Smooth muscle cell (in vitro differentiated cells): ENCODE results near the gene ERH. TPM values are rescaled to one million over a fixed set of nuclear protein-coding genes. Genes with fewer than 3 reads are reported as not detected.

Source experiments
- DNase-seq: peaks from one replicate; lab custom pipeline; 2025; ENCODE audit not compliant: unreplicated experiment; lab: John Stamatoyannopoulos, UW
- H2AFZ ChIP-seq: fragments of 200-600 bp; sonication (generic); 2 replicates; pipeline ENCODE4 v1.6.0; 2016; ENCODE audit warnings: antibody characterized with exemption, low read depth, mild to moderate bottlenecking
- H3F3A ChIP-seq: fragments of 200-600 bp; sonication (generic); 2 replicates; pipeline ENCODE4 v1.6.0; 2017; ENCODE audit warnings: antibody characterized with exemption, low read depth
- H3K27ac ChIP-seq: fragments of 200-600 bp; sonication (generic); 2 replicates; pipeline ENCODE4 v1.5.1; 2016; ENCODE audit warnings: low read depth, mild to moderate bottlenecking
- H3K27me3 ChIP-seq: fragments of 200-600 bp; sonication (generic); 2 replicates; pipeline ENCODE4 v1.6.1; 2016; ENCODE audit warnings: low read depth, mild to moderate bottlenecking
- H3K36me3 ChIP-seq: fragments of 200-600 bp; sonication (generic); 2 replicates; pipeline ENCODE4 v1.5.1; 2016; ENCODE audit warnings: low read depth
- H3K4me1 ChIP-seq: fragments of 200-600 bp; sonication (generic); 2 replicates; pipeline ENCODE4 v1.5.1; 2016; ENCODE audit warnings: low read depth
- H3K4me2 ChIP-seq: fragments of 200-600 bp; sonication (generic); 2 replicates; pipeline ENCODE4 v1.6.0; 2016; ENCODE audit warnings: mild to moderate bottlenecking
- H3K4me3 ChIP-seq: fragments of 200-600 bp; sonication (generic); 2 replicates; pipeline ENCODE4 v1.5.1; 2016; ENCODE audit warnings: mild to moderate bottlenecking
- H3K79me2 ChIP-seq: fragments of 200-600 bp; sonication (generic); 2 replicates; pipeline ENCODE4 v1.6.0; 2016; ENCODE audit warnings: low read depth, mild to moderate bottlenecking
- H3K9ac ChIP-seq: fragments of 200-600 bp; sonication (generic); 2 replicates; pipeline ENCODE4 v1.6.0; 2016; ENCODE audit warnings: low read depth
- H3K9me3 ChIP-seq: fragments of 200-600 bp; sonication (generic); replicated peaks from 2 replicates; pipeline ENCODE4 v1.5.1; 2016; ENCODE audit warnings: low read depth
- H4K20me1 ChIP-seq: fragments of 200-600 bp; sonication (generic); 2 replicates; pipeline ENCODE4 v1.6.0; 2016; ENCODE audit warnings: low read depth
- CTCF ChIP-seq: fragments of 200-600 bp; sonication (generic); IDR thresholded peaks from 2 replicates; pipeline ENCODE4 v1.5.1; 2017; ENCODE audit warnings: borderline replicate concordance, mild to moderate bottlenecking, antibody characterized with exemption; ENCODE audit not compliant: insufficient read depth, poor library complexity, severe bottlenecking
- WGBS: methylation state at CpG from one replicate; pipeline ENCODE4 v1.1.7; 2016; ENCODE audit warnings: low lambda C conversion rate; 5-methylcytosine and 5-hydroxymethylcytosine counted together
- polyA plus RNA-seq: library from polyadenylated mRNA; unstranded; fragments of >200 nt; fragmentation: Nextera tagmentation; extraction: Ambion mirVana; gene quantifications from 2 replicates; pipeline ENCODE4 v1.2.1, GENCODE V29; 2016
- total RNA-seq: library from RNA; depleted of rRNA; stranded (reverse); fragments of >200 nt; gene quantifications from 2 replicates; pipeline ENCODE4 v1.2.3, GENCODE V29; 2014

Gene ERH
- total and polyA plus RNA-seq, 2 experiments from 2014 or later, result 118 to 208 TPM

DNA sequence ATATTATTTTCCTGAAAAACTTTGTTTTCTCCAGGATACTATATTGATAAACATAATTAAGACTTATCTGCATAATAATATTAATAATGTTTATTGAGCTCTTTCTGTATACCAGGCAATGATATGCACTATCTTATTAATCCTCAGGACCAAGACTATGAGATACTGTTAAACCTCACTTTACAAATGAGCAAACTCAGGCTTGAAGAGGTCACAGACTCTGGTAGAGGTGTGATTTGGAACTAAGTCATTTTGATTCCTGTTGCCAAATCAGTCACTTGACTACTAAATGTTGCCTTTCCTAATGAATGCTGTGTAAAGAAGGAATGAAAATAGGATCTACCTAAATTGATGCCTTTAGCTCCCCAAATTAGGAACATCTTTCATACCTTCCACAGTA is 7.7 kb upstream of the ERH start:
- Histone ChIP-seq H3K4me3 (no peak overlapping the region), H3F3A (no peaks in the 10 kb centered on the region), H3K79me2 (peaks cover 95% of the 10 kb centered on the region), H2AFZ (no peak overlapping the region), H3K9ac (no peak overlapping the region), H3K4me1 (peaks cover 10% of the 10 kb centered on the region), H3K4me2 (no peak overlapping the region), H3K27ac (no peak overlapping the region), H3K9me3 (no peaks in the 10 kb centered on the region), H3K36me3 (no peaks in the 10 kb centered on the region), H3K27me3 (no peaks in the 10 kb centered on the region), H4K20me1 (peaks cover 100% of the 10 kb centered on the region)
- no peak for DNase-seq
- no peak for TF ChIP-seq CTCF

DNA sequence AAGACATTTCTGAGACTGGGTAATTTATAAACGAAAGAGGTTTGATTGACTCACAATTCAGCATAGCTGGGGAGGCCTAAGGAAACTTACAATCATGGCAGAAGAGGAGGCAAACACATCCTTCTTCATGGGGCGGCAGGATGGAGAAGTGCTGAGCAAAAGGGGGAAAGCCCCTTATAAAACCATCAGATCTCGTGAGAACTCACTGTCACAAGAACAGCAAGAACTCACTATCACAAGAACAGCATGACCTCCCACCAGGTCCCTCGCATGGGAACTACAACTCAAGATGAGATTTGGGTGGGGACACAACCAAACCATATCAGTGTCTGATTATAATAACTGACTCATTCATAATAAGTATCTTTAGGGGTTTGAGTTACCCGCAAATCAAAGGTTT is 6.8 kb upstream of the ERH start:
- H3F3A ChIP-seq, result no peaks in the 10 kb centered on the region
- H3K27me3 ChIP-seq, result no peaks in the 10 kb centered on the region
- no peak for DNase-seq
- no peaks in the 10 kb centered on the region for H3K9me3 ChIP-seq
- peaks cover 100% of the 10 kb centered on the region for H4K20me1 ChIP-seq
- no peak overlapping the region for H3K4me3 ChIP-seq
- no peak overlapping the region for H3K9ac ChIP-seq
- peaks cover 95% of the 10 kb centered on the region for H3K79me2 ChIP-seq
- H3K4me2 ChIP-seq, result no peak overlapping the region
- peaks cover 19% of the 10 kb centered on the region for H3K4me1 ChIP-seq
- H2AFZ ChIP-seq, result no peak overlapping the region
- H3K27ac ChIP-seq, result no peak overlapping the region
- H3K36me3 ChIP-seq, result no peaks in the 10 kb centered on the region
- 96% methylated on average over 5 of the region's 5 CpGs for WGBS
- TF ChIP-seq CTCF, result no peak

- TF ChIP-seq CTCF, result no peak
- H3K27ac ChIP-seq, result no peak overlapping the region
- no peaks in the 10 kb centered on the region for H3K36me3 ChIP-seq
- H3F3A ChIP-seq, result no peaks in the 10 kb centered on the region
- no peak overlapping the region for H3K4me2 ChIP-seq
- peaks cover 95% of the 10 kb centered on the region for H3K79me2 ChIP-seq
- H3K4me1 ChIP-seq, result peaks cover 23% of the 10 kb centered on the region
- H3K4me3 ChIP-seq, result no peak overlapping the region
- H3K9ac ChIP-seq, result no peak overlapping the region
- DNase-seq, result no peak
- H3K27me3 ChIP-seq, result no peaks in the 10 kb centered on the region
- no peaks in the 10 kb centered on the region for H3K9me3 ChIP-seq
- H2AFZ ChIP-seq, result no peak overlapping the region
- H4K20me1 ChIP-seq, result peaks cover 100% of the 10 kb centered on the region
- WGBS, result 94% methylated on average over 3 of the region's 3 CpGs
Measured at GRCh38 chr14:69404478-69404877, 6.4 kb upstream of the ERH start.

GRCh38 chr14:69401841-69402240 is 3.7 kb upstream of the ERH start:
- WGBS, result 57% methylated on average over 2 of the region's 2 CpGs

More at GRCh38 chr14:69401841-69402240, 3.7 kb upstream of the ERH start:
- peaks cover 87% of the 10 kb centered on the region for H3K79me2 ChIP-seq
- H3K27ac ChIP-seq, result no peak overlapping the region
- H3K4me1 ChIP-seq, result peaks cover 29% of the 10 kb centered on the region
- no peaks in the 10 kb centered on the region for H3K9me3 ChIP-seq
- no peak for DNase-seq
- H3K36me3 ChIP-seq, result no peaks in the 10 kb centered on the region
- peaks cover 80% of the 10 kb centered on the region for H4K20me1 ChIP-seq
- peak overlapping the region; percentile 98 for H3K4me2 ChIP-seq
- H3K9ac ChIP-seq, result no peak overlapping the region
- H2AFZ ChIP-seq, result no peak overlapping the region
- H3F3A ChIP-seq, result no peaks in the 10 kb centered on the region
- H3K27me3 ChIP-seq, result no peaks in the 10 kb centered on the region
- peak overlapping the region; percentile 79 for H3K4me3 ChIP-seq
- TF ChIP-seq CTCF, result no peak
